Kidney epithelial cell (primary cell): ENCODE measurements around the gene BBS9. TPM values are rescaled to one million over a fixed set of nuclear protein-coding genes. Genes with fewer than 3 reads are reported as not detected.
A peak's percentile ranks its signal among the peaks of the same experiment; 100 is the strongest.

Experiments used
- DNase-seq: peaks from one replicate; pipeline ENCODE4 v3.0.0-alpha.2; 2010; ENCODE audit warnings: low read depth
- H3K27me3 ChIP-seq: 2 replicates; pipeline ENCODE4 v1.6.0; 2011; ENCODE audit warnings: low read length; ENCODE audit not compliant: control insufficient read depth, insufficient read depth
- H3K36me3 ChIP-seq: 2 replicates; pipeline ENCODE4 v1.5.1; 2011; ENCODE audit warnings: low read length; ENCODE audit not compliant: control insufficient read depth, insufficient read depth
- H3K4me3 ChIP-seq: 2 replicates; pipeline ENCODE4 v1.5.1; 2011; ENCODE audit warnings: low read depth, mild to moderate bottlenecking, control low read depth, low read length
- CTCF ChIP-seq: IDR thresholded peaks from 2 replicates; pipeline ENCODE4 v1.5.1; 2011; ENCODE audit warnings: mild to moderate bottlenecking, moderate library complexity, low read length, control low read depth, inconsistent platforms; ENCODE audit not compliant: insufficient read depth, poor library complexity, severe bottlenecking
- total RNA-seq: library from RNA; depleted of rRNA; stranded (reverse); fragments of >200 nt; gene quantifications from 2 replicates; pipeline ENCODE4 v1.2.3, GENCODE V29; 2015

BBS9 gene
- total RNA-seq, 1 donor from 2014 or later: 20.4 TPM

DNA sequence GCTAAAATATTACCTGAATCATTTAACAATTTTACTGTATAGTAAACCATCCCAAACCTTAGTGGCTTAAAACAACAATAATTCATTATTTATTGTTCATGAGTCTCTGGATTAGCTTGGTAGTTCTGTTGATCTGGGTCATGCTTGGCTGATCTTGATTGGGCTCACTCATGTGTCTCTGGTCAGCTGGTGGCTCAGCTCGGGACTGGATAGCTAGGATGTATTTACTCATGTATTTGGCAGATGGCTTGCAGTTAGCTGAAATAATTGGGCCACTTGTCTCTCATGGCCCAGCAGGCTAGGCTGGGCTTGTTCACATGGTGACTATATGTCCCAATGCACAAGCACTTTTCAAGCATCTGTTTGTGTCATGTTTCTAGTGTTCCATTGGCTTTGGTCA is 262.8 kb downstream of the BBS9 start:
- Histone ChIP-seq H3K27me3 (no peaks in the 10 kb centered on the region), H3K4me3 (no peak overlapping the region), H3K36me3 (no peaks in the 10 kb centered on the region)
- DNase-seq: peak; percentile 1
- no peak for TF ChIP-seq CTCF

DNA sequence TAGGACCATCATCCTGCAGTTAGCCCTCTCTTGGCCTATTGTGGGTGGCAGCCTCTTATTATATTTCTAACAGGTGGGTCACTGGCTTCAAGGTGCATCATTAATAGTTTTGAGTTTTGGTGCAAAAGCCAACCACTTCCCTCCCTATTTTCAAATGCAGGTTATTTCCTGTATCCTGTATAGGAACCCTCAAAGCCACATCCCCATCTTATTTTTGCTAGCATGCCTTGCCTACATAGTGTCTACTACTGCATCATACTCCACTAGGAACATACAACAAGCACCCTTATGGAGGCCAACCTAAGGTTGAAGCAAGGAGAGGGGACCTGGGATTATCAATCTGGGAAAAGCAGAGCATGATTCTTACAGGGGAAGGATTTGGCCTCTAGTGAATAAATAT is 264.4 kb downstream of the BBS9 start:
- no peak for DNase-seq
- Histone ChIP-seq H3K4me3 (no peak overlapping the region), H3K36me3 (no peaks in the 10 kb centered on the region), H3K27me3 (no peaks in the 10 kb centered on the region)
- no peak for TF ChIP-seq CTCF

DNA sequence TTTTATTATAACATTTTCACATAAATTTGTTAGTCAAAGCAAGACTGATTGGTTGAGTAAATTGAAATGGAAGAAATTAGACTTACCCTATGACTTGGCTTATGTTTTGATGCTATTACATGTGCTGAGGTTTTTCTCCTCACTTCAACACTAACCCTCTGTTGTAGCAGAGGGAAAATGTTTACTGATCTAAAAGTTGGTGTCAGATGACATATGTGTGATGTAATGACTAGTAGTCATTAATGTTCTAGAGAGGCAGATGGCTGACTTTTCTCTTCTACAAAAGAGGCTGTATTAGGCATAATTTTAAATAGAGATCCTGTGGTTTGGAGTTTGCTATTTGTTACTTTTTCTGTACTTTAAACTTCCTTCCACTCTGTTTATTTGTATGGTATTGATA is 266.0 kb downstream of the BBS9 start:
- Histone ChIP-seq H3K36me3 (no peaks in the 10 kb centered on the region), H3K27me3 (no peaks in the 10 kb centered on the region), H3K4me3 (no peak overlapping the region)
- DNase-seq: no peak
- no peak for TF ChIP-seq CTCF

- DNase-seq: no peak
- H3K36me3 ChIP-seq: no peaks in the 10 kb centered on the region
- TF ChIP-seq CTCF: no peak
- H3K27me3 ChIP-seq: no peaks in the 10 kb centered on the region
- no peak overlapping the region for H3K4me3 ChIP-seq
Observed at GRCh38 chr7:33399528-33400213, 270.3 kb downstream of the BBS9 start.

- no peak for TF ChIP-seq CTCF
- H3K27me3 ChIP-seq: no peaks in the 10 kb centered on the region
- no peak for DNase-seq
Observed at GRCh38 chr7:33400214-33400538, 270.8 kb downstream of the BBS9 start.

GRCh38 chr7:33410266-33410665 is 280.9 kb downstream of the BBS9 start:
- no peak overlapping the region for H3K4me3 ChIP-seq
- H3K27me3 ChIP-seq: no peaks in the 10 kb centered on the region
- no peak for TF ChIP-seq CTCF
- H3K36me3 ChIP-seq: no peaks in the 10 kb centered on the region
- no peak for DNase-seq

More at GRCh38 chr7:33400214-33400538, 270.8 kb downstream of the BBS9 start:
- Histone ChIP-seq H3K4me3 (no peak overlapping the region), H3K36me3 (no peaks in the 10 kb centered on the region)
